ENCODE measurements around the gene SARS1.

DNA sequence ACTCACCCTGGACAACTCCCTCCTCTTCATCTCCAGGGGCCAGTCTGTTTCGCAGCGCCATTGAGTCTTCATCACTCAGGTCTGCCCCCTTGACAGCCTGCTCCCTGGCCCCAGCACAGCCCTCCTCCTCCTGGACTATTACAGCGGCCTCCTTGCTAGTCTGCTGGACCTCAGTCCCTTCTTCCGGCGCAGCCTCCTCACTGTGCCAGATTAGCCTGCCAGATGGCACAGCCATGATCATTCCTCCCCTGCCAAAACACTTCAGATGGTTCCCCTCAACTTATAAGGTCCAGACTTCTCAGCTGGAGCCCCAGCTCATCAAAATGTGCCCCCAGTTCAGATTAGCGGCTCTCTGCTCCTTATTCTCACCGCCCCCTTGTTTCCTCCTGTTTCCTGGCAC, 28.7 kb downstream of the SARS1 start:
- TF ChIP-seq CTCF (IDR thresholded peaks at IDR 0.05; ENCODE audit: poor library complexity) (no peak), EZH2 (IDR thresholded peaks at IDR 0.05; ENCODE audit: borderline replicate concordance) (no peak)

Data from hepatocyte (in vitro differentiated cells).